NCI-H460 (cell line): ENCODE measurements around the gene CENPF. TPM values are rescaled to one million over a fixed set of nuclear protein-coding genes. Genes with fewer than 3 reads are reported as not detected.
"Not testable (repeated sequence)": the region's sequence is repeated elsewhere in the genome, so short reads cannot be mapped to it uniquely, and the experiment has no call there.

ENCODE experiments used
- DNase-seq: peaks from one replicate; pipeline ENCODE4 v3.0.0-alpha.2; 2016; ENCODE audit warnings: low read depth; ENCODE audit errors: extremely low read depth
- polyA plus RNA-seq: library from polyadenylated mRNA; depleted of rRNA; stranded (reverse); fragments of >200 nt; gene quantifications from 2 replicates; pipeline ENCODE4 v1.2.3, GENCODE V29; 2014; cell fraction: nucleus; rRNA removed
- total RNA-seq: library from RNA; depleted of rRNA; stranded (reverse); fragments of >200 nt; shearing (Covaris generic); gene quantifications from 2 replicates; pipeline ENCODE4 v1.2.3, GENCODE V29; 2014; rRNA removed

The CENPF gene
- total RNA-seq: 70.5 and 103 TPM in 2 replicates
- 109 and 121 TPM in 2 replicates for polyA plus RNA-seq

DNA sequence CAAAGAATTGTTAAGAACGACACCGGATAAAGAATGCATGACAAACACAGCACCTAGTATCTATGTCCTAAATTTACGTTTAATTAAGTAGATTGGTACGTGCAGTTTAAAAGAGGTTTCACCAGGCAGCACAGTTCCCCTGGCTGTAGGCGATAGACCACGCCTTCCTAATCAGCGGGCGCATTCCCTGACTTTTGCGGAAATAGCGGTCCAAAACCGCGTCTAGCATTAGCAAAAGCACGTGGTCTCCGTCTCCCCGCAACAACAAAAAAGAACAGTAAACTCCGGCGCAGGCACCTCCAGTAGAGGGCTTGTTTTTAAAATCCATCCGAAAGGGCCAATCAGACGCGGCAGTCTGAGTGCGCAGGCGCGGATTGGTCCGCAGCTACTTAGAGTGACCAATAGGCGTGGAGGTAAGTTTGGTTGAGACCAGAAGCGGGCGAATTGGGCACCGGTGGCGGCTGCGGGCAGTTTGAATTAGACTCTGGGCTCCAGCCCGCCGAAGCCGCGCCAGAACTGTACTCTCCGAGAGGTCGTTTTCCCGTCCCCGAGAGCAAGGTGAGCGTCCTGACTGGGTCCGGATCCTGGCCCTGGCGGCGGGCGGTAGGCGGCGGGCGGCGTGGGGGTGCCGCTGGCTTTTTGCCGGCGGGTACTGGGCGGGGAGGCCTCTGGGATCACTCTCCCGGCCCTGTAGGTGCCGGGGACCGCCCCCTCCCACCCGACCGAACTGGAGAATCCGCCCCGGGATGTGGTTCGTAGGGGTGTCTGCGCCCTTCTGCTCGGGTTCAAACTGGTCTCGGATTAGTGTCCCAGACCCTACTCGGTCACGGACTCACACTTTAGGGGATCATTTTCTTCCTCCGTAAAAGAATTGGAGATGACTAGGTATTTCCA is at the start of gene CENPF:
TSS of gene CENPF (plus strand) at position 432 of the 894 bp plus-strand sequence. CDS start 10,560 bp downstream, outside the sequence.
- DNase-seq: peak; percentile 100

- no peak for DNase-seq
These were observed 44.9 kb upstream of the CENPF start for GRCh38 chr1:214557952-214558735.

GRCh38 chr1:214563881-214564280 is 39.1 kb upstream of the CENPF start:
- DNase-seq: no peak

DNA sequence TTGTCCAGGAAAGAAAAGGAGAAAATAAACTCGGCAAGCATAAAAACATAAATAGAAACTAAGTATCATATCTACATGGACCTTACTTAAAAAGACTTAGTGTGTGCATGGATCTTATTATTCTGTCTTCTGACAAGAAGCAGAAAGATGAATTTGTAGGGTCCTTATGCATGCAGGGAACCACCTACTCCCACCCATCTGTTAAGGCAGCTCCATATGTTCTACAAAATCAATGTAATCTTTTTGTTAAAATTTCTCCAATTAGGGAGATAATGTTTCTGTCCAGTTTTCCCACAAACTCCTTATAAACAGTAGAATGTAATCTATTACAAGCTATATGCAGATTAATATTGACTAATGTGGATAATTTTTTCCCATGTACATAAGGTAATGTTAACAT is 37.7 kb upstream of the CENPF start:
- no peak for DNase-seq

DNA sequence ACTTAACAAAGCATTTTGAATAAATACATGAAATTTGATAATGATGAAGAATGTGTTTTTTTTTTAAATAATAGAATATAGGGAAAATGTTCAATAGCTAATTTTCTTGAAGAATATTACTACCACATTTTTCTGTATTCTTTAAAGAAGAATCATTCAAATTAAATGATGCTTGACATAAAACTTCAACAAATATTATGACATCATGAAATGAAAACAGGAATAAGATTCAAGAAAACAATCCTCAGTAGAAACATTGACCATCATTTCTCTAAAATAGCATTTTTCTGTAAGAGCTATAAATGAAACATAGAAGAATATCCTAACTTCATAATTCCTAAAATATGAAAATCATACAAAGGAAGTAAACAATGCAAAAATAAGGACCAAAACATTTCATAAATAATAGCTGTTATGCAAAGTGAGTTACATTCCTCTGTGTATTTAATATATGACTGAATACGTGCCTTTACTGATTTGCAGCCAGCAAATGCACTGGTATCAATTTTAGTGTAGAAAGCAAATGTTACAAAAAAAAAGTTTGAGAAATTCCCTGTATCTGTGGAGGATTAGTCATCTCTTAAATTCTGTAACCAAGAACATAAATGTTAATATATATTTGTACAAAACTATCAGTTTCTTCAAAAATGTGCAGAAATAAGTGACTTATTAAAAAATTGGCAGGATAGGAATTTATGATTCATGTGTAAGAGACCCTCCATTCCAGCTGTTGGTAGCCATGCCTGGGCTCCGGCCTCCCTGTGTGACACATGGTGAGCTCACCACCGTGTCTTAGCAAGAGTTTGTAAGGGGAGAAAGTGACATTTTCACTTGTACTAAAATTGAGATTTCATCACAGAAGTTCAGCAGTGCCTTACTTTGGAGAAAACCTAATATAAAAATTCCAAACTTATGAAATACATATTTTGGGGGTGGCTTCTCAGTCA is 36.6 kb upstream of the CENPF start:
- DNase-seq: no peak

DNA sequence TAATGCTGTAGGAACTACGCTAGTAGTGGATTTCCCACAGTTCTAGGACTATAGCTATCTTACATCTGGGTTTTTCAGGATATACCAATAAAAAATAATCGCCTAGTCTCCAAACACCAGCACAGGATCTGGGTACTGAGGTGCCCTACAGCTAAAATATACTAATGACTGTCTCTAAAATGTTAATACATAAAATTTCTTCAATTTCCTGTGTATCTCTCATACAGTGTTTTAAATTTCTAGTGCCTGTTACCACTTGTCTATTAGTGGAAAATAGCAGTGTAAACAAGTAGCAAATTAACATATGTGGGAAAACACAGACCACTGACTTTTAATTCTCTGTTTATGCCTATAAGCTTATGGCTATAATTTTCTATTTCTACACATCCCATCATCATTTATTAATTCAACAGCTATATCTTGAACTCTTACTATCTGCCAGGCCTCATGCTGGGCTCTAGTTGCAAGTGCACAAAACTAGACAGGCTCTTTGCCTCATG is 35.5 kb upstream of the CENPF start:
- no peak for DNase-seq

DNA sequence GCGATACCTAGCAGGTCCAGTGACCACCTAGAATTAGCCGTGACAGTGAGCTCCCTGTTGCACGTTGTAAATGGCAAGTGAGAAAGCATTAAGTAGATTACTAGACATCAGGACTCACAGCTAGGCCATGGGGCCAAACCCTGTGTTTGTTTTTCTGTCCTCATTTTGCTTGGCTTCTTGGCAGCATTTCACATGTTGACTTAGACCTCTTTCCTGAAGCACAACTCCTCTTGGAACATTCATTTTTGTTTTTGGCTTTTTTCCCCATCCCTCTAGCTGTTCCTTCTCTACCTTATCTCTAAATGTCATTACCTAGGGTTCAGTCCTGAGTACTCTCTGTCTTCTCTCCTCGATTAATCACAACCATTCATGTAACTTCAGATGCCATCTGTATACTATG is 34.7 kb upstream of the CENPF start:
- no peak for DNase-seq

GRCh38 chr1:214569357-214570004 is 33.5 kb upstream of the CENPF start:
- DNase-seq: no peak

- no peak for DNase-seq
These were observed 32.6 kb upstream of the CENPF start for GRCh38 chr1:214570442-214570841.

DNA sequence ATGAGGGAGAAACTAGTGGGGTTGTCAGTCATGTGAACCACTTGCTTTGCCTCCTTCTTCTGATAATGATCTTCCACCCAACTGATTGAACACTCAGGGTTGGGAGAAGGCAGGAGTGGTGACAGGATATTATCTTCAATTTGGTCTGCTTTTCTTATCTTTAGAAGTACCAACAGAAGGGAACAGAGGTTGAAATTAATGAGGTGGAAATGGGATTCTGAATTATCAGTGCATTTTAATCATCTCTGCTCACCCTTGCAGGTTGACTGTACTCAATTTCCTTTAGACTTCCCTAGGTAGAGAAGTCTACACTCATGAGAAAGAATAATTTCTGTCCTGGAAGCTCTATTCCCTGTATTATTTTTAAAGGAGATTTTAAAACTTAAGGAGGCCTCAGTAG is 31.7 kb upstream of the CENPF start:
- no peak for DNase-seq

DNA sequence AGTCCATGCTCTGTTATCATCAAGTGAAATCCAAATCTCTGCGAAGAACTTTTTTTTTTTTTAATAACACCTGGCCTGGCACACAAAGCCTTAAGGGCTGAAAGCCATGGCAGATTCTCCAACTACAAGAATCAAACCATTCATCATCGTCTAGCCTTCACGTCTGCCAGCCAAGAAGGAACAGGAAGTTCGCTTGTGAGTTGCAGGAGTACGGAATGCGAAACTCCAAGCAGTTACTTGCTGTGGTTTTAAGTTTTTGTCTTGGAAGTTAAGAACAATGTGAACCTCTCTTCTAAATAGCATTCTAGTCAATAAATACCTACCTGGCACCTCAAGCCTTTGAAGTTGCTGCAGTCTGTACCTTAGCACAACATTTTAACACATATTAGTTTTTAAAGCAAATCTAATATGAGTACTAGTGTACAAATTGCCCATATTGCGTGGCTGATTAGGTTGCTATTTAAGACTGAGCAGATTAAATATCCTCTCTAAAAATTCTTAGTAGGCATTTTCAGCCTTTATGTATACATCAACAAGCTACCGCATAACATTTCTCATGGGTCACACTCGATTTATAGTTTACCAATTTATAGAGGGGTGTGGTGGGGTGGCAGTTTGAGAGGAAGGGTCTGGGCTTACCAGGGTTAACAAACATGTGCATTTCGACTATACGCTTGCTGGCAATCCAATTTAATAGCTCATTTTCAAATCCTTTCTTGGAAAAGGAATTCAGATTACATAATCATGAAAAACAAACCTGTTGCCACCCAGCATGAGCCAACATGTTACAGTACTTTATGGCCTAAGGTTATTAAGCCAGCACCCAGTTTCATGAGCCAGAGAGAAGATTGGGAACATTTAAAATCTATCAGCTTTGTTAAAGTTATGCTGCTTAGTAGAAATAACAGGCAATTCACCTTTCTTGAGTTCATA is 29.3 kb upstream of the CENPF start:
- no peak for DNase-seq

DNA sequence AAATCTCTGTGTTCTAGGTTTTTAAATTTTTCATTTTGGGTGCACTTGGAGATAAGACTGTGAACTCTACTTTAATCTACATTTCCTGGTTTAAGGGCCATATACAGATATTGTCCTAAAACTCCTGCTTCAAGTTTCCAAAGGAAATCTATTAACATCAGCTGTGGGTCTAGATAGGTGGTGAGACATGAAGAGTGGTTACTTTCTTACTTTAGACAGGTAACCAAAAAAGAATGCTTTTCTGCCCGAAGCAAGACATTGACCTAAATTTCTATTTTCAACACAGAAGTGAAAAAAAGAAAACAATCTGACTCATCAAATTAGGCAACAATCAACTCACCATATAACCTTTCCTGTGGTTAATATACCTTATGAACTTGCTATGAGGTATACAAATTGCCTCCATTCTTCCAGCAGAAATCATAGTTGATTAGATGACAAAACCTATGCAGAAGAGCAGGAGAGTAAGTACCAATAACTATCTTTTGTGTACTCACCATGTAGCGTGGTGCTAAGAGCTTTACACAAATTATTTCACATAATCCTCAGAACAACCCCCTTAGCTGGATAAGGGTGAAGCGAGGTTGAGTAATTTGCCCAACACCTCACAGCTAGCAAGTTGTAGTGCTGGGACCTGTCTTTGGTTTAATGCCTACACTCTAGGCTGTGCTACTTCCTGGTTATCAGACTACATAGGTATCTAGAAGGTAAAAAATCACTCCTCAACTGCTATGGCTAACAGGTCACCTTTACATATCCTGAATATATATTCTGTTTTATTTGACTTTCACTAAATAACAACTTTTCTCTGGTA is 28.2 kb upstream of the CENPF start:
- DNase-seq: no peak

DNA sequence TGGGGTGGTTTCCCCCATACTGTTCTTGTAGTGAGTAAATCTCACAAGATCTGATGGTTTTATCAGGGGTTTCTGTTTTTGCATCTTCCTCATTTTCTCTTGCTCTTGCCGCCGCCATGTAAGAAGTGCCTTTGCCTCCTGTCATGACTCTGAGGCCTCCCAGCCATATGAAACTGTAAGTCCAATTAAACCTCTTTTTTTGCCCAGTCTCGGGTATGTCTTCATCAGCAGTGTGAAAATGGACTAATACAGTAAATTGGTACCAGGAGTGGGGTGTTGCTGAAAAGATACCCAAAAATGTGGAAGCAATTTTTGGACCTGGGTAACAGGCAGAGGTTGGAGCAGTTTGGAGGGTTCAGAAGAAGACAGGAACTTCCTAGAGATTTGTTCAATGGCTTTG is 26.9 kb upstream of the CENPF start:
- DNase-seq: not testable (repeated sequence)

- DNase-seq: no peak
These were observed 23.8 kb upstream of the CENPF start for GRCh38 chr1:214579183-214579582.

GRCh38 chr1:214581785-214582184 is 21.2 kb upstream of the CENPF start:
- DNase-seq: no peak

- DNase-seq: no peak
These were observed 20.6 kb upstream of the CENPF start for GRCh38 chr1:214582289-214582891.

DNA sequence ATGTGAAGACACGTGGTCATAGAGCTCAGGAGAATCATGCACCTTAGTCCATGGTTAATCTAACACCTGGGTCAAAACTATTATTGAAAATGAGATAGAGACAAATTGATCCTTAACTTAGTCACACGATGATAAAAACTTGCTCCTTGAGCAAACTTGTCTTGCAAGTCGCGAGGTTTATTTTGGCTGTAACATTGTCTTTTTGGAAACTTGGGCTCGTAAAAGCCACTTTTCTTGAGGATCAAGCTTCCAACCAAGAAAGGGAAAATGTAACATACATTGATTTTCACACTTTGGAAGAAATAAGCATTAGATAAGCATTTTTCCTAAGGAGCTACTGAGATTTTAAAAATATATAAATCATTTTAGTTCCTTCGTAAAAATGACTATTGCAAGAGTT is 19.9 kb upstream of the CENPF start:
- no peak for DNase-seq
